Activated T-helper 1 cell treated with Interleukin-2 at 50 U/mL for 16 hours (primary cell): ENCODE data around the gene TEF.
"Not testable (repeated sequence)": the region's sequence is repeated elsewhere in the genome, so short reads cannot be mapped to it uniquely, and the experiment has no call there.

Experiments used
- DNase-seq: peaks from one replicate; pipeline ENCODE4 v3.0.0-alpha.2; 2020; ENCODE audit warnings: low read depth

Gene TEF

DNA sequence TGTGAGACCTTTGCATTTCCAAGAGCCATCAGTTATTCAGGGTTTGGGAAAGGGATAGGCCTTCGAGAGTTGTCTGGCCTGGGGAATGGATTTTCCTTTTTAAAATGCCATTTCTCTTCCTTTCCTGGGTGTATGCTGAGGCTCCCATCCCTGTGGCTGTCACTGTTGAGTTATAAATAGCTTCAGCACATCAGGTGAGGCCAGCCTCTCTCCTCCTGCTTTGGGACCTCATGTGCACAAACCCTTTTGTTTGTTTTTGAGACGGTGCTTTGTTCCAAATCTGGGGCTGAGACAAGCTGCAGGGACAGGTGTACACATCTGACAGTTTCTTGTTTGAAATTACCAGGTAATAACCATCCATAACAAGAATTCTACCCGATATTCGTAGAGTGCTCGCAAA, 1.3 kb downstream of the TEF start:
- no peak for DNase-seq

DNA sequence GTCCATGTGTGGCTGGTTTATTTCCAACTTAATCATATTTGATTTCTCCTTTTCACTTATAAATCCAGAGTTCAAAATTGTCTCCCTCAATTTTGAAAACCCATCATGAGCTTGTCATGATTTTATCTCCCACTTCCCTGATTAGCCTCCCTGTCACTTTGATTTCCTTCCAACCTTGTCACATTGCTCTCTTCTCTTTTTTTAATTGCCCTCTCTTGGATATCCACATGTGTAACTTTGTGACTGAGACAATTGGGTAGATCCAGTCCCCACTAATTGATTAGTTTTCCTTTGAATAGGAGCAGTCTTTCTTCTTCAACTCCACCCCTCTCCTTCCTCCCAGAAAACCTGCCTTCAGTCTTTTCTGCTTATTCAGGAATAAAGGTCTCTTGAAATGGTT, 2.4 kb downstream of the TEF start:
- DNase-seq: no peak

DNA sequence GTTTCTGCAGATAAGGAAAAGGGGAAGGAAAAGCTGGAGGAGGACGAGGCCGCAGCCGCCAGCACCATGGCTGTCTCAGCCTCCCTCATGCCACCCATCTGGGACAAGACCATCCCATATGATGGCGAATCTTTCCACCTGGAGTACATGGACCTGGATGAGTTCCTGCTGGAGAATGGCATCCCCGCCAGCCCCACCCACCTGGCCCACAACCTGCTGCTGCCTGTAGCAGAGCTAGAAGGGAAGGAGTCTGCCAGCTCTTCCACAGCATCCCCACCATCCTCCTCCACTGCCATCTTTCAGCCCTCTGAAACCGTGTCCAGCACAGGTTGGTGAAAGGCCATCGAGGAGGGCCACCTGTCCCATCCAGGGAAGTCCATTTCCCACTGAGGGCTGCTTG, 5.6 kb downstream of the TEF start:
- no peak for DNase-seq

DNA sequence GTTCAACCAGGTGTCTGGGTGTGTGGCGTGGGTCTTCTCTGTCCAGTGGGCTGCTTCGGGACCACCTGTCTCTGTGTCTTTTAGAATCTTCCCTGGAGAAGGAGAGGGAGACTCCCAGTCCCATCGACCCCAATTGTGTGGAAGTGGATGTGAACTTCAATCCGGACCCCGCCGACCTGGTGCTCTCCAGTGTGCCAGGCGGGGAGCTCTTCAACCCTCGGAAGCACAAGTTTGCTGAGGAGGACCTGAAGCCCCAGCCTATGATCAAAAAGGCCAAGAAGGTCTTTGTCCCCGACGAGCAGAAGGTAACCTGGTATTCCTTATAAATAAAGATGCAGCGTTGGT, 12.2 kb downstream of the TEF start:
- DNase-seq: no peak

DNA sequence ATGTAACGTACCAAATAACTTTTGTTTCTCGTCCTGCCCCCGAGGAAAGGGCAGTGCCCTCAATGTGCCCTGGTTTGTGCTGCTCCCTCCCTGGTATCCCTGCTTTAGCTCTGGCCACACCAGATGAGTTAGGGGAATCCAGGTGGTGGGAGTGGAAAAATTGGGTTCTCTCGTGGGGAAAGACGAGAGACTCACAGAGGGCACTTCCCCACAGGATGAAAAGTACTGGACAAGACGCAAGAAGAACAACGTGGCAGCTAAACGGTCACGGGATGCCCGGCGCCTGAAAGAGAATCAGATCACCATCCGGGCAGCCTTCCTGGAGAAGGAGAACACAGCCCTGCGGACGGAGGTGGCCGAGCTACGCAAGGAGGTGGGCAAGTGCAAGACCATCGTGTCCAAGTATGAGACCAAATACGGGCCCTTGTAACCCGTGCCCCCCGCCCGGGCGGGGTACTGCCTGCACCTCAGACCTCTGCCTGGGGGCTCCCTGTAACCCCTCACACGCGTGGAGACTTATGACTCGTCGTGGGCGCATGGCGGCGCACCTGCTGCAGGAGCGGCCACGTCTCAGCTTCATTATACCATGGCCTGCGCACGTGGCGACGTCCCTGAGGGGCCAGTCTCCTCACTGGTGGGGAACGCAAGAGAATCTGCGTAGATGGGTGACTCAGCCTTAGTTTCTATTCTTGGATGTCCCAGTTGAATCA, 13.9 kb downstream of the TEF start:
- DNase-seq: no peak

DNA sequence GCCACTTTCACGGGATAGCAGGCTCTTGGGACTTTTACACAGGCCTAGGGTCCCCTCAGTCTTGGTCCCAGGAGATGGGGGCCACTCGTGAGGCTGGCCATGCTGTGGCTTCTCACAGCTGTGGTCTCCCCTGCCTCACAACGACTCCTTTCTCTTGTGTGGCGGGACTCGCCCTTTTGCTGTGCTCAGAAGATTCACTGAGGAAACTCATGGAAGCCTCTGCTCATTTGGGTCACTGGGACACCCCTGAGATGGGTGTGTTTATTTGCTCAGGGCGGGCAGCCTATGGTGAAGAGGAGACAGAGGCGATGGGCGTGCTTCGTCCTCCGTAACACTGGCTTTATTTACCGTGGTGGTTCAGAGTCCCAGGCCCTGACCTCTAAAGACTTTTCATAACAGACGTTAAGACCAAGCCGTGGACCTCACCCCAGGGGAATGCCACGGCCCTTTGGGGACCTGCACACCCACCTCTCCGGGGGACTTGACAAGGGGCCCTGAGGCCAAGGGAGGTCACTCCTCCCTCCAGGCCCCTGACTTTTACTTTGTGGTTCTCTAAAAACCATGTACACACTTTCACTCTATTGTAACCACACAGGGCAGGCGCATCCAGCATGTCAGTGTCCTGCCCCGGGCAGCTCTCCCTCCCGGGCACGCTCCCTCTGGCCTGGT, 15.5 kb downstream of the TEF start:
- DNase-seq: no peak

DNA sequence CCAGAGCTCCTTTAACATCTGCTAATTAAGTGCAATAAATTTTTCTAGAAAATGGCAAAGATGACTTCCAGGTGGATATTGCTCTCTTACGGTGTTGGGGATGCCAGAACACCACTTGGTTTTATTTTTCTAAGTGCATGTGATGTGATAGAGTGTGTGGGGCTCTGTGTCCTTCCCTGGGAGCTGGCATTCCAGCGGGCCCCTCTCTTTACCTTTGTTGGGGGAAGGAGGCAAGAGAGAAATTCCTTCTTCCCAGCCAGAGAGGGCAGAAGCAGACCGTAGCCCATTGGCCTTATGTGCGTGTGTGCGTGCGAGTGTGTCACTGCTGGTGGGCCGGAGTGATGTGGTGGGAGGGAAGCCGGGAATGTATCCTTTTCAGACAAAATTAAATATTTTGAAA, 17.2 kb downstream of the TEF start:
- DNase-seq: no peak

DNA sequence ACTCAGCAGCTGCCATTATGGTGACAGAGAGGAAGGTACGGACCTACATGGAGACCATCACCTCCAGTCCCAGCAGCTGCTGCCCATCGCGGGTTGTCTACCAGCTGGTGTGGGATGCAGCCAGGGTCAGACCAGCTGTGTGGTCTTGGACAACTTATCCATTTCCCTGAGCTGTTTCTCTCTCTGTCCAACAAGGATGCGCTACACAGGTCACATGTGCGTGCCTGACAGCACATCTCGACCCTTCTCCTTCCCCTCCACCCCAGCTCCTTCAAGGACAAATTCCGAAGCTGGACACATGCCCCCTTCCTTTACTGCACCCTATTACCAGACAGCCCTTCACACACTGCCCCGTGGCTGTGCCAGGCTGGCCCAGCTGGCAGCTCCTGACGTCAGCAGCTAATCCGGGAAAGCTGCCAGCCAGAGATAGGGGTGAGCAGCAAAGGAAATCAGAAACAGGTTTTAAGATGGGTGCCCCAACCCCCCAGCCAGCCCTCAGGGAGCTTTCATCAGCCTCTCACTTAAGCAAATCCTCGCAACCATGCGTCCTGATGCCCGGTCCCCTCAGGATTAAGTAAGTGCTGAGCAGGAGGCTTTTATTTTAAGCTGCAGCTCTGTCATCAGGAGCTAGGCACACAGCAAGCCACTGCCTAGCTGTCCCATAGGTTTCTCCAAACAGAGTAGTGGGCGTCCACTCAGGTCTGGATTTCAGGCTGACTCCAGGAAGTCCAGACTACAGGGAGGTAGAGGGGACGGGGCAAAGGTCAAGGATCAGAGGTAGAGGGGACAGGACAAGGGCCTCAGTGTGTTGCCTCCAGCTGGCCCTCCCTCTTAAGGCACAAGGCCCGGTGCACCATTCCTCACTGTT, 20.3 kb downstream of the TEF start:
- DNase-seq: no peak

DNA sequence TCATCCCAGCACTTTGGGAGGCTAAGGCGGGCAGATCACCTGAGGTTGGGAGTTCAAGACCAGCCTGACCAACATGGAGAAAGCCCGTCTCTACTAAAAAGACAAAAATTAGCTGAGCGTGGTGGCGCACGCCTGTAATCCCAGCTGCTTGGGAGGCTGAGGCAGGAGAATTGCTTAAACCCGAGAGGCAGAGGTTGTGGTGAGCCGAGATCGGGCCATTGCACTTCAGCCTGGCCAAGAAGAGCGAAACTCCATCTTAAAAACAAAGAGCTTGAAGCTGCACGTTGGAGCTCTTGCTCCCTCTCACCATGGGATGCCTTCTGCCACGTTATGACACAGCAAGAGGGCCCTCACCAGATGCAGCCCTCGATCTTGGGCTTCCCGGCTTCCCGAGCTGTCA, 21.1 kb downstream of the TEF start:
- DNase-seq: not testable (repeated sequence)

DNA sequence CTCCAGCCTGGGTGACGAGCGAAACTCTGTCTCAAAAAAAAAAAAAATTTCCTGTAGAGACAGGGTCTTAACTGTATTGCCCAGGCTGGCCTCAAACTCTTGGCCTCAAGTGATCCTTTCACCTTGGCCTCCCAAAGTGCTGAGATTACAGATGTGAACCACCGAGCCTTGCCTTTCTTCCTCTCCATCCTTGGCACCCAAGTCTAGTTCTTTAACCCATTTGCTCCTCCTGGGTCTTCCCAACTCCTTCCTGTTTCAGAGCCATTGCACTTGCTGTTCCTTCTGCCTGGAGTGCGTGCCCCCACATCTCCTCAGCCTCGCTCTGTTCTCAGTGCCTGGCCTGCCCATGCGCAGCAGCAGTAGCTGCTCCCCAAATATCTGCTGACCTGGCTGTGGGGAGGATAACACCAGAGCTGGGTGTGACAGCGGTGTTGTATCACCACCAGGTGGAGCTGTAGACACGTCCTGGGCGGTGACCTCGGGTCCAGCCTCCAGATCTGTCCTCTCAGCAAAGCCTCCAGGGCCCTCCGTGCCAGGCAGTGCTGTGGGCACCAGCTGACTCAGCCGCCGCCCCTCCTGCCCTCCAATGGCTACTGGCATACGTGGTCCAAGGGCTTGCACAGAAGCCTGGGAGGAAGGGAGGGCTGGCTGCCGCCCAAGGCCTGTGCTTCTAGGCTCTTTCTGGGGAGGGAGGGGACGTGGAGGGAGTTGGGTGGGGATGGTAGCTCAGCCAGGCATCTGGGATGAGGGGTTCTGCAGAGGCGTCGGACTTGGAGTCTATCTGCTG, 22.0 kb downstream of the TEF start:
- DNase-seq: peak; percentile 66

DNA sequence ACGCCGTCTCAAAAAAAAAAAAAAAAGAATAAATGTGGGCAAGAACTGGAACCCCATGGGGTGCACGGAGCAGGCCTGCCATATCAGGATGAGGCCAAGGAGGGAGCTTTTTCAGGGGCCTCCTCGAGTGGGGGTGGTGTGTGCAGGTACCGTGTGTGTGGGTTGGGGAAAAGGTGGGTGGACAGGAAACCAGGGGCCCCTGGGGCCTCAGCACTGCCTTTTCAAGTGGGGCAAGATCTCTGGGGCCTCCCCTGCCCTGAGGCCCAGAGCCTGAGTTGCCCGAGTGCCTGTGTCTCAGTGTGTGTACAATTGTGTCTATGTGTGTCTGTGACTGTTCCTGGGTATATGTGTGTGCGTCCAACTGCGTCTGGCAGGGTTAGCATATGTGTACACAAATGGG, 23.8 kb downstream of the TEF start:
- DNase-seq: no peak

DNA sequence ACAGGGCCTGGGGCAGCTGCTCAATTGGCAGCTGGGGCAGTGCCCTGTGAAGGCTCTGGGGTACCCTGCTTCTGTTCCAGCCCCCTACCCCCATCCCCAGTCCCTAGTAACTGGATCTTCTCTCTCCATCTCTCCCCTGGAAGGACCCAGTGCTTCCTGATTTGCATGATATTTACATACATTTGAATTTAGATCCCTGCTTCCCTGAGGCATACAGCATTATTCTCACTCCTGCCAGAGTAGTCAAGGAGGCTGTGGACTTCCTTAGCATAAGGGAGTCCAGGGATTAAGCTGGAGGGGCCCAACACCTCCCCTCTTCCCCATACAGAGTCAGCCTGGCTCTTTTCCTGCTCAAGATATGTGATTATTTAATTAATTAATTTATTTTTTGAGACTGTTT, 24.7 kb downstream of the TEF start:
- no peak for DNase-seq

DNA sequence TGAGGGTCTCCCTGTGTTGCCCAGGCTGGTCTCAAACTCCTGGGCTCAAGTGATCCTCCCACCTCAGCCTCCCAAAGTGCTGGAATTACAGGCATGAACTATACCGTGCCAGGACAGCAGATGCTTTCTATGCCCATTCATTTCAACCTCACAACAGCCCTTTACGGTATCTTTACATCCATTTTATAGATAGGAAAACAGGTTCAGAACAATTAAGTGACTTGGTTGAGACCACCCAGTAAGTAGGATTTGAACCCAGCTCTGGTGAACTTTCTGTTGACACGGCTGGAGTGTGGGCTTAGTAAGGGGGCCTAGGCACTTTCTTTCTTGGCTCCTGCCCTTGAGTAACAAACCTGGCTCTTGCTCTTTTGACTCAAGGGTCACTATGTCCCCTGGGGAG, 25.7 kb downstream of the TEF start:
- no peak for DNase-seq

DNA sequence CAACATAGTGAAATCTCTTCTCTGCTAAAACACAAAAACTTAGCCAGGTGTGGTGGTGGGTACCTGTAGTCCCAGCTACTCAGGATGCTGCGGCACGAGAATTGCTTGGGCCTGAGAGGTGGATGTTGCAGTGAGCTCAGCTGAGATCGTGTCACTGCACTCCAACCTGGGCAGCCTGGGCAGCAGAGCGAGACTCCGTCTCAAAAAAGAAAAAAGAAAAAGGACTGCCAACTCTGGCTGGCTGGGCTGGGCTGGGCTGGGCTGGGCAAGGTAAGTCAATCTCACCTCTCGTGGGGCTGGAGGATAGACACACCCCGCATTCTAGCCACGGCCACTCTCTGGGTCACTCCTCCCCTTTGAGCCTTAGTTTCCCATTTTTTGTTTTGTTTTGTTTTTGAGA, 26.9 kb downstream of the TEF start:
- no peak for DNase-seq

DNA sequence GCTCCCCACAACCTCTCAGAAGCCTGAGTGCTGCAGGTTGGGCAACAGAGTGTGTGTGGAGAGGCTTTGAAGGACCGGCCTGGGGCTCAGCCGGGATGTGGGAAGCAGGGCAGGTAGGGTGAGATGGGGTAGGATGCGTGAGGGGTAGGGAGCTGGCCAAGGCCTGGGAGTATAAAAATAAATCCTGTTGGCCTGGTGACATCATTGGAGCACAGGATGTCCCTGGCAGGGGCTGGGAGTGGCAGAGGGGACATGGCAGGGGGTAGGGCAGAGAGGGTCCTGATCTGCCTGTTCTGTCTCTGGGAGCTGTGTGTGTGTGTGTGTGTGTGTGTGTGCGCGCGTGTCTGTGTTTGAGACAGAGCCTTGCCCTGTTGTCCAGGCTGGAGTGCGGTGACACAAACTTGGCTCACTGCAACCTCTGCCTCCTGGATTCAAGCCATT, 28.6 kb downstream of the TEF start:
- DNase-seq: no peak

DNA sequence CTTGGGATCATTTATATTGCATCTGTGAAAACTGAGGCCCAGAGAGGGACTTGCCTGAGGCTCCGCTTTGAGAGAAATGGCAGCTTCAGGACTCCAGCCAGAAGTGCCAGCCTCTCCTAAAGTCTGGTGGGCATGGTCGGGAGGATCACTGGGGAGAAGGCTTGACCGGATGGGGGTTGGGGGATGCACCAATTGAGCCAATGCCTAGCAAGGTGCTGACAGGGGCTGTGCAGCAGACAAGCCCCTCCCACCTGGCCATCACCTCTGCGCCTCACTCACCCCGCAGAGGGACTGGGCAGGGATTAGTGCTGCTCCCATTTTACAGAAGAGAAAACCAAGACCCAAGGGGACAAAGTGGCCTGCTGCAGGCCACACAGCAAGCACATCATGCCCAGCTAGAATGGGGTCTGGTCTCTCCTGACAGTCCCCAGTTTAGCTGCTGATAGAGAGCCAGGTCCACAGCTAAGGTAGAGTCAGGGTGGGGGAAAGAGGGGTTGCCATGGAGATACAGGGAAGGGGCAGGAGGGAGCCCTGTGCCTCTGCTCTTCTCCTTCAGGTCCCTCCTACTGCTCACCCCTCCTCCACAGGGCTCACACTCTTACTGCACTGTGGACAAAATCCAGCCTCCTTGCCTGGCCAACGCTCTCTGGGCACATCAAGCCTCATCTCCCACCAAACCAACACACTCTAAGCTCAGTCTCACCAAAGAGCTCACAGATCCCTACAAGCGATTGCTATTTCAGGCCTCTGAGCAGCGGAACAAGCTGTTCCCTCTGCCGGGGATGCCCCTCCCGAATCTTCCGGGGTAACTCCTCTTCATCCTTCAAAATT, 29.5 kb downstream of the TEF start:
- DNase-seq: no peak

DNA sequence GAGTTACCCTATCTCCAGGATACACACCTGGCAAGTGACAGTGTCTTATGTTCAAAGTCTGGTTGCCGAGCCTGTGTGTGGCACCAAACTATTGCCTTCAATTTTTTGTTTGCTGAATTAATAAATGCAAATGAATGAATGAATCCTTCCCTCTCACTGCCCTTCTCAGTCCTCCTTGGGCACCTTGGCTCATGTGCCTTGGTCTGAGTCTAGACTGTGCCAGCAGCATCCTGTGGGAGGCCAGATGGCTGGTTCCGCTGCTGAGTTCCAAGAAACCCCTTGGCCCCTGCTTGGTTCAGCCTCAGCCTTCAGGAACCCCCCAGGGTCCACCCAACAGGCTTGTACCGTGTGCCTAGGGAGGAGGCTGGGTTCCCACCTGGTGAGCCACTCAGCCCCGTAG, 33.8 kb downstream of the TEF start:
- DNase-seq: no peak

DNA sequence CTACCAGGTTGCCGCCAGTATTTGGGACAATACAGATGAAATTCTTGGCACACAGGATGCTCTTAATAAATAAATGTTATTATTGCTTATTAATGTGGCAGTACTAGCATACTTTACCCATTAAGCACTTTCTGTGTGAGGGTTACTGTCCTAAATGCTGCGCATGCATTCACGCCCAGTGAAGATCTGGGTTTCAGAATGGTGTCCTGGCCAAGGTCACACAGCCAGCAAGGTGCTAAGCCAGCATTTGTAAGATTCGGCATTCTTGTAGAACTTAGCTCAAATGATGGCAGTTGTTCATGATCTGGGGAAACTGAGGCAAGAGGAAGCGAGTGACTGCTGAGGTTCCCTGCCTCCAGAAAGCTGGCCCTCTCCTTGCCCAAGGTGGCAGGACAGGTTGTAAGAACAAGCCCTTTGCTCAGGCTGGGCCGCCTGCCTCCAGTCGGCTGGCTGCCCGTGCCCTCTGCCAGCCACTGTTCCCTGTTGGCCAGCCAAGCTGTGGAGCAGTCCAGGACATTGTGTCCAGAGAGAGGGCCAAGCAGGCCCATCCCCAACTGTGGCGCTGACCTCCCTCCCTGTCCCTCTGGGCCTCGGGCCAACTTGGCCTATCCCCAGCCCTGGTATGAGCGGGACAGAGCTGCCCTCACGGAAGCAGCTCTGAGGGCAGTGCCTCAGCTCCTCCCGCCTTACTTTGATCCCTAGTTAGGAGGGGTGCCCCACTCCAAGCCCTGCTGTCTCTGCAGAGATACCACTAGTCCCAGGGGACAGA, 36.1 kb downstream of the TEF start:
- no peak for DNase-seq

DNA sequence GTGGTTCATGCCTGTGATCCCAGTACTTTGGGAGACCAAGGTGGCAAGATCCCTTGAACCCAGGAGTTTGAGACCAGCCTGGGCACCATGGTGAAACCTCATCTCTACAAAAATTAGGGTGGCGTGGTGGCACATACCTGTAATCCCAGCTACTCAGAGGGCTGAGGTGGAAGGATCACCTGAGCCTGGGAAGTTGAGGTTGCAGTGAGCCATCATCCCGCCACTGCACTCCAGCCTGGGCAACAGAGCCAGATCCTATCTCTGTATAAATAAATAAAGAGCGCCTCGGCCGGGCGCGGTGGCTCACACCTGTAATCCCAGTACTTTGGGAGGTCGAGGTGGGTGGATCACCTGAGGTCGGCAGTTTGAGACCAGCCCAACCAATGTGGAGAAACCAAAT, 37.0 kb downstream of the TEF start:
- DNase-seq: no peak

DNA sequence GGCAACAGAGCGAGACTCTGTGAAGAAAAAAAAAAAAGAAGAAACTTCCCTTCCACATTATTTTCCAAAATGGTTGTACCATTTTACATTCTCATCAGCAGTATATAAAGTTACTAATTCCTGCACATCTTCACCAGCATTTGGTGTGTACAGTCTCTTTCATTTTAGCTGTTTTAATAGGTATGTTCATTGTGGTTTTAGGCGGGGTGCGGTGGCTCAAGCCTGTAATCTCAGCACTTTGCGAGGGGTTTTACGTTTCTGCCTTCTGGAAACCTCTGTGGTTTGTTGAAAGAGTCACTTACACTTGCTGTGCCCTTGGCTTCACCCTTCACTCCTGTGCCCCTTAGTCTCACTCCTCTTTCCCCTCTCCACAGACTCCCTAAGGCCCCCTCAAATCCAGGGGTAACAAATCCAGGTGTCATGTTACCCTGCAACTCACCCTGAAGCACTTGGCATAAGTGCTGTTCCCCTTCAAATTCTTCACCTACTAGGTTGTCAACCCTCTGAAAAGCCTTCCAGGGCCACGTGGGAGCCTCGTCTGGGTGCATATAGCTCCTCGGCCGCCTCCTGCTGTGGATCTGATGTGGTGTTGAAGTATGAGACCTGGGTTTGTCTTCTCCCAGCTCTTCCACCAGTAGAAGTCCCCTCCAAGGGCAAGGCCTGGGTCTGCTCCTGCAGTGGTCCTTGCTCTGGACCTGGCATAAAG, 44.1 kb downstream of the TEF start:
- DNase-seq: no peak
